Suprapubic skin (tissue), 3 donors: ENCODE measurements around the gene HSD17B7.

ENCODE experiments used
- EP300 ChIP-seq: sonication (generic); formaldehyde crosslinking; IDR thresholded peaks from one replicate; pipeline ENCODE4 v1.6.1; 2017; ENCODE audit warnings: antibody characterized with exemption
- POLR2A ChIP-seq, 2 donors: fragments of 450-650 bp; IDR thresholded peaks; one replicate each; pipeline ENCODE4 v1.6.1; 2017; ENCODE audit warnings: antibody characterized with exemption in 2 of 2, mild to moderate bottlenecking in 2 of 2, moderate library complexity in 2 of 2
- TF ChIP-seq, protein P1 (sequence below), 2 donors: fragments of 200-600 bp in 1 of 2; fragments of 450-650 bp in 1 of 2; sonication (generic) in 1 of 2; IDR thresholded peaks; one replicate each; pipeline ENCODE4 v1.5.1; 2016 to 2019; ENCODE audit warnings: antibody characterized with exemption in 2 of 2, mild to moderate bottlenecking in 1 of 2, moderate library complexity in 1 of 2

DNA sequence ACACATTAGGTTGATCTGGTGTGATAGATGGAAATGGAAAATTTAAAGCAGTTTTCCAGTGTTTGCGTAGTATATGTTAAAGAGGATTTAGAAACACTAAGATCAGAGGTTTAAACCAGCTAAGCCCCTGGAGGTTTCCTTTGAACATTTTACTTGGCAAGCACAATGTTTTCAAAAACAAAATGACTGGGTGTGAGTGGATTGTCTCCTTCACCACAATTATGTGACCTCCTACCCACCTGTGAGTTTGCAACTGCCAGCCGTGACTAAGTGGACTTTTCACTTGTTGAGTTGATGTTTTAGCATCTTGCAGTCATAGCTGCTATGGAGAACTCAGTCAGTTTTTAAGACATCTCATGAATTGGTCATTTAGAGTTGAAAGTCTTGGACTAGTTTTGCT lies 65.8 kb downstream of the HSD17B7 start:
- TF ChIP-seq, protein P1, sequence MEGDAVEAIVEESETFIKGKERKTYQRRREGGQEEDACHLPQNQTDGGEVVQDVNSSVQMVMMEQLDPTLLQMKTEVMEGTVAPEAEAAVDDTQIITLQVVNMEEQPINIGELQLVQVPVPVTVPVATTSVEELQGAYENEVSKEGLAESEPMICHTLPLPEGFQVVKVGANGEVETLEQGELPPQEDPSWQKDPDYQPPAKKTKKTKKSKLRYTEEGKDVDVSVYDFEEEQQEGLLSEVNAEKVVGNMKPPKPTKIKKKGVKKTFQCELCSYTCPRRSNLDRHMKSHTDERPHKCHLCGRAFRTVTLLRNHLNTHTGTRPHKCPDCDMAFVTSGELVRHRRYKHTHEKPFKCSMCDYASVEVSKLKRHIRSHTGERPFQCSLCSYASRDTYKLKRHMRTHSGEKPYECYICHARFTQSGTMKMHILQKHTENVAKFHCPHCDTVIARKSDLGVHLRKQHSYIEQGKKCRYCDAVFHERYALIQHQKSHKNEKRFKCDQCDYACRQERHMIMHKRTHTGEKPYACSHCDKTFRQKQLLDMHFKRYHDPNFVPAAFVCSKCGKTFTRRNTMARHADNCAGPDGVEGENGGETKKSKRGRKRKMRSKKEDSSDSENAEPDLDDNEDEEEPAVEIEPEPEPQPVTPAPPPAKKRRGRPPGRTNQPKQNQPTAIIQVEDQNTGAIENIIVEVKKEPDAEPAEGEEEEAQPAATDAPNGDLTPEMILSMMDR (IDR thresholded peaks at IDR 0.05): no peak
- TF ChIP-seq POLR2A (IDR thresholded peaks at IDR 0.05) (no peak), EP300 (no peak)
